HG03280 (cell line): Measurements from ENCODE around the gene DDAH1.

Experiments used
- ATAC-seq: cut with Tn5 transposase; IDR thresholded peaks from one replicate; pipeline ENCODE4 v1.9.1; 2021; ENCODE audit warnings: mild to moderate bottlenecking, moderate library complexity; ENCODE audit not compliant: unreplicated experiment

The DDAH1 gene

GRCh38 chr1:85311818-85312217 lies 153.1 kb downstream of the DDAH1 start:
- no peak for ATAC-seq

- no peak for ATAC-seq
Measured at GRCh38 chr1:85308833-85309350, 156.1 kb downstream of the DDAH1 start.

- peak; percentile 86 for ATAC-seq
Measured at GRCh38 chr1:85307987-85308832, 156.7 kb downstream of the DDAH1 start.

- ATAC-seq: no peak
Measured at GRCh38 chr1:85306236-85306635, 158.7 kb downstream of the DDAH1 start.

- no peak for ATAC-seq
Measured at GRCh38 chr1:85303440-85304162, 161.4 kb downstream of the DDAH1 start.

GRCh38 chr1:85300140-85300539 lies 164.8 kb downstream of the DDAH1 start:
- ATAC-seq: no peak

- peak; percentile 81 for ATAC-seq
Measured at GRCh38 chr1:85297855-85298629, 166.9 kb downstream of the DDAH1 start.

GRCh38 chr1:85297538-85297854 lies 167.5 kb downstream of the DDAH1 start:
- no peak for ATAC-seq

- no peak for ATAC-seq
Measured at GRCh38 chr1:85296980-85297379, 168.0 kb downstream of the DDAH1 start.

- ATAC-seq: no peak
Measured at GRCh38 chr1:85295654-85296053, 169.3 kb downstream of the DDAH1 start.

- ATAC-seq: no peak
Measured at GRCh38 chr1:85295006-85295431, 169.9 kb downstream of the DDAH1 start.

GRCh38 chr1:85290826-85291225 lies 174.1 kb downstream of the DDAH1 start:
- no peak for ATAC-seq

- ATAC-seq: no peak
Measured at GRCh38 chr1:85289848-85290335, 175.1 kb downstream of the DDAH1 start.

- no peak for ATAC-seq
Measured at GRCh38 chr1:85289207-85289847, 175.6 kb downstream of the DDAH1 start.

- no peak for ATAC-seq
Measured at GRCh38 chr1:85284202-85284601, 180.8 kb downstream of the DDAH1 start.

- no peak for ATAC-seq
Measured at GRCh38 chr1:85283475-85284199, 181.3 kb downstream of the DDAH1 start.

GRCh38 chr1:85282424-85282823 lies 182.5 kb downstream of the DDAH1 start:
- no peak for ATAC-seq

- ATAC-seq: no peak
Measured at GRCh38 chr1:85280636-85281035, 184.3 kb downstream of the DDAH1 start.

GRCh38 chr1:85279458-85280080 lies 185.4 kb downstream of the DDAH1 start:
- ATAC-seq: no peak
